Endothelial cell of coronary artery (primary cell): ENCODE measurements around the gene RGS2. TPM values are rescaled to one million over a fixed set of nuclear protein-coding genes. Genes with fewer than 3 reads are reported as not detected.

Source experiments
- total RNA-seq: library from RNA; depleted of rRNA; stranded (reverse); fragments of >200 nt; gene quantifications from 2 replicates; pipeline ENCODE4 v1.2.3, GENCODE V29; 2014

RGS2 gene, protein sequence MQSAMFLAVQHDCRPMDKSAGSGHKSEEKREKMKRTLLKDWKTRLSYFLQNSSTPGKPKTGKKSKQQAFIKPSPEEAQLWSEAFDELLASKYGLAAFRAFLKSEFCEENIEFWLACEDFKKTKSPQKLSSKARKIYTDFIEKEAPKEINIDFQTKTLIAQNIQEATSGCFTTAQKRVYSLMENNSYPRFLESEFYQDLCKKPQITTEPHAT
- total RNA-seq: 7.0 and 7.7 TPM in 2 replicates

DNA sequence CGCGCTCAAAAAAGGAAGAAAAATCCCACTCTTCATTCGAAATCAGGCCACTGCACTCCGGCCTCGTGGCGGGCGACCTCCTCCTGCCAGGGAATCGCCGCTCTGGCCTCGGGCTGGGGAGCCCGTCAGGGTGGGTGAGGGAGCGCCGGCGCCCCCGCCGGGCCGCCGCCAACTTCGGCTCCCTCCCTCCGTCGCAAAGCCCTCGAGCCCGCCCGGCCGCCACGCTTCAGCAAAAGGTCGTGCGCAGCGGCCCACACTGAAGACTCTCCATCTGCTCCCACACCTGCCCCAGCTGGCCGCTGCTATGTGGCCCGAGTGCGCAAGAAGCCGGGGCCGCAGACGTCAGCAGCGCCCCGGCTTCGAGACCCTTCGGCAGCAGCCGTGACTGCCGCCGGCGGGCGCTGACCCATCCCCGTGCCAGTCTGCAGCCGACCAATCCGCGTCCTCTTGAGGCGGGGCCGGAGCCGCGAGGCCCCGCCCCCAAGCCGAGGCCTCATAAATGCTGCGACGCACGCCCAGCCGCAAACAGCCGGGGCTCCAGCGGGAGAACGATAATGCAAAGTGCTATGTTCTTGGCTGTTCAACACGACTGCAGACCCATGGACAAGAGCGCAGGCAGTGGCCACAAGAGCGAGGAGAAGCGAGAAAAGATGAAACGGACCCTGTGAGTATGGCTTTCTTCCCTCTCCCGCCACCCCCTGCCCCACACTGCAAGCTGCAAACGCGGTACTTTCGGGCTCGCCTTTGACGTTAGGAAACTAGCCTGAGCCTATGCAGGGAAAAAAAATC, at the start of gene RGS2:
RGS2 (plus strand) TSS at position 522 of the 789 bp plus-strand sequence; CDS start at position 555, 33 bp downstream.

Other genes starting within 250 kb of the RGS2 start
- gene RGS1, start 233.3 kb upstream of the RGS2 start, total RNA-seq: not detected in 2 replicates
- gene RGS13, start 172.9 kb upstream of the RGS2 start, total RNA-seq: not detected in 2 replicates